SK-N-SH (cell line): ENCODE measurements around the gene WWC2. TPM values are rescaled to one million over a fixed set of nuclear protein-coding genes. Genes with fewer than 3 reads are reported as not detected.

Source experiments
- CTCF ChIA-PET: fragments of 300-600, 350-600 bp; formaldehyde crosslinking; extraction: SDS; loops from one replicate; lab custom pipeline; 2021; lab: Yijun Ruan, JAX
- POLR2A ChIA-PET: fragments of 350-600 bp; sonication (Branson Sonifier 250); formaldehyde crosslinking; extraction: SDS; loops from one replicate; lab custom pipeline; 2020; ENCODE audit warnings: antibody characterized with exemption, inconsistent platforms; lab: Yijun Ruan, JAX
- DNase-seq: peaks from one replicate; pipeline ENCODE4 v3.0.0; 2012
- H2AFZ ChIP-seq: fragments of 200-600 bp; sonication (generic); 2 replicates; pipeline ENCODE4 v1.8.1; 2016; ENCODE audit warnings: antibody characterized with exemption, mild to moderate bottlenecking, low read depth
- H3F3A ChIP-seq: fragments of 200-600 bp; sonication (generic); replicated peaks from 2 replicates; pipeline ENCODE3; 2016; ENCODE audit warnings: antibody characterized with exemption, mild to moderate bottlenecking; ENCODE audit not compliant: insufficient read depth
- H3K27ac ChIP-seq, 2 experiments: fragments of 200-500 bp in 1 of 2; fragments of 200-600 bp in 1 of 2; sonication (Bioruptor generic) in 1 of 2; sonication (generic), shearing (Covaris generic) in 1 of 2; 2 replicates each; pipeline versions ENCODE4 v1.5.1 to v1.6.1; 2014 to 2016; ENCODE audit warnings: low read depth in 2 of 2, inconsistent platforms in 1 of 2, low read length in 1 of 2, mild to moderate bottlenecking in 1 of 2, mixed read lengths in 1 of 2
- H3K27me3 ChIP-seq: fragments of 200-600 bp; sonication (generic), shearing (Covaris generic); 2 replicates; pipeline ENCODE4 v1.6.1; 2016; ENCODE audit warnings: mixed run types; ENCODE audit not compliant: insufficient read depth
- H3K36me3 ChIP-seq, 2 experiments: fragments of 200-500 bp in 1 of 2; fragments of 200-600 bp in 1 of 2; sonication (Bioruptor generic) in 1 of 2; sonication (generic) in 1 of 2; replicated peaks in 1 of 2; 2 replicates each; pipeline versions ENCODE3 to v1.5.1; 2014 to 2016; ENCODE audit warnings: low read length in 1 of 2, mild to moderate bottlenecking in 1 of 2; ENCODE audit not compliant: insufficient read depth in 2 of 2, control insufficient read depth in 1 of 2
- H3K4me1 ChIP-seq, 2 experiments: fragments of 200-500 bp in 1 of 2; fragments of 200-600 bp in 1 of 2; sonication (Bioruptor generic) in 1 of 2; sonication (generic), shearing (Covaris generic) in 1 of 2; 2 replicates each; pipeline versions ENCODE4 v1.5.1 to v1.6.1; 2014 to 2016; ENCODE audit warnings: low read depth in 1 of 2, low read length in 1 of 2, mixed run types in 1 of 2; ENCODE audit not compliant: insufficient read depth in 2 of 2, control insufficient read depth in 1 of 2
- H3K4me2 ChIP-seq: fragments of 200-600 bp; sonication (generic), shearing (Covaris generic); 2 replicates; pipeline ENCODE4 v1.6.1; 2017; ENCODE audit warnings: mixed run types
- H3K4me3 ChIP-seq, 2 experiments: fragments of 200-500 bp in 1 of 2; fragments of 200-600 bp in 1 of 2; sonication (Bioruptor generic) in 1 of 2; sonication (generic), shearing (Covaris generic) in 1 of 2; 2 replicates each; pipeline versions ENCODE4 v1.5.1 to v1.8.1; 2014 to 2016; ENCODE audit warnings: low read depth in 2 of 2, inconsistent platforms in 1 of 2, low read length in 1 of 2, mild to moderate bottlenecking in 1 of 2, mixed read lengths in 1 of 2, moderate library complexity in 1 of 2
- H3K79me2 ChIP-seq: fragments of 200-600 bp; sonication (generic); 2 replicates; pipeline ENCODE4 v1.8.1; 2017; ENCODE audit warnings: mild to moderate bottlenecking; ENCODE audit not compliant: insufficient read depth
- H3K9ac ChIP-seq: fragments of 200-600 bp; sonication (generic); 2 replicates; pipeline ENCODE4 v1.6.1; 2017; ENCODE audit warnings: mixed run types
- H3K9me2 ChIP-seq: fragments of 200-600 bp; sonication (generic); 2 replicates; pipeline ENCODE4 v1.6.1; 2017; ENCODE audit warnings: mixed run types
- H3K9me3 ChIP-seq: fragments of 200-600 bp; sonication (generic); 2 replicates; pipeline ENCODE4 v1.6.1; 2017; ENCODE audit warnings: mixed run types, mild to moderate bottlenecking, moderate library complexity
- H4K20me1 ChIP-seq: fragments of 200-600 bp; sonication (generic); 2 replicates; pipeline ENCODE4 v1.6.1; 2017; ENCODE audit warnings: mild to moderate bottlenecking, mixed run types; ENCODE audit not compliant: insufficient read depth
- EP300 ChIP-seq, 2 experiments: IDR thresholded peaks; 2 replicates each; pipeline versions ENCODE4 v1.4.0 to v1.6.1; 2012; ENCODE audit warnings: borderline replicate concordance in 1 of 2, low read depth in 1 of 2, low read length in 1 of 2
- FOXJ3 ChIP-seq: sonication (generic); formaldehyde crosslinking; IDR thresholded peaks from 2 replicates; pipeline ENCODE4 v1.5.1; 2020; ENCODE audit warnings: mild to moderate bottlenecking, missing genetic modification reagents
- FOXM1 ChIP-seq: IDR thresholded peaks from 2 replicates; pipeline ENCODE4 v1.4.0; 2012; ENCODE audit warnings: low read depth, mild to moderate bottlenecking
- GABPA ChIP-seq: IDR thresholded peaks from 2 replicates; pipeline ENCODE4 v1.4.0; 2012; ENCODE audit warnings: low read depth, mild to moderate bottlenecking
- GATA2 ChIP-seq: sonication (generic); formaldehyde crosslinking; IDR thresholded peaks from 2 replicates; pipeline ENCODE4 v1.5.0; 2020; ENCODE audit warnings: mild to moderate bottlenecking, missing genetic modification reagents
- NRF1 ChIP-seq: IDR thresholded peaks from 2 replicates; pipeline ENCODE4 v1.6.1; 2012; ENCODE audit warnings: low read depth, mild to moderate bottlenecking, low read length
- RAD21 ChIP-seq: IDR thresholded peaks from 2 replicates; pipeline ENCODE4 v1.6.1; 2012; ENCODE audit warnings: mild to moderate bottlenecking, low read length
- RCOR1 ChIP-seq: fragments of 150-350 bp; IDR thresholded peaks from 2 replicates; pipeline ENCODE4 v1.6.1; 2017; ENCODE audit warnings: antibody characterized with exemption, low read length
- RFX5 ChIP-seq: IDR thresholded peaks from 2 replicates; pipeline ENCODE4 v1.6.1; 2012; ENCODE audit warnings: mild to moderate bottlenecking, improper control_type of control experiment, low read length
- TEAD4 ChIP-seq: IDR thresholded peaks from 2 replicates; pipeline ENCODE4 v1.4.0; 2012; ENCODE audit warnings: mild to moderate bottlenecking, borderline replicate concordance; ENCODE audit not compliant: insufficient read depth
- WGBS: methylation state at CpG from one replicate; pipeline ENCODE4 v1.1.6; 2017; ENCODE audit warnings: low lambda C conversion rate; 5-methylcytosine and 5-hydroxymethylcytosine counted together
- polyA plus RNA-seq, 3 experiments: library from polyadenylated mRNA; depleted of rRNA; stranded (reverse); fragments of >200 nt; gene quantifications; 2 replicates each; pipeline ENCODE4 v1.2.3, GENCODE V29; 2012
- TF ChIP-seq, protein P1 (sequence below): IDR thresholded peaks from 2 replicates; pipeline ENCODE4 v1.4.0; 2012; ENCODE audit warnings: low read depth, borderline replicate concordance
- TF ChIP-seq, protein P2 (sequence below): IDR thresholded peaks from 2 replicates; pipeline ENCODE4 v1.4.0; 2012; ENCODE audit warnings: low read depth, borderline replicate concordance
- TF ChIP-seq, protein P3 (sequence below): fragments of 150-350 bp; IDR thresholded peaks from 2 replicates; pipeline ENCODE4 v1.6.1; 2017; ENCODE audit warnings: antibody characterized with exemption, low read length, low read depth, borderline replicate concordance
- TF ChIP-seq, protein P4 (sequence below): IDR thresholded peaks from 2 replicates; pipeline ENCODE4; 2012
- TF ChIP-seq, protein P5 (sequence below): IDR thresholded peaks from 2 replicates; pipeline ENCODE4 v1.6.1; 2012; ENCODE audit warnings: mild to moderate bottlenecking, low read depth, low read length, moderate library complexity

Gene WWC2
- polyA plus RNA-seq, 1 of the 3 experiments (the other 2 are of a cell fraction): 18.4 TPM

DNA sequence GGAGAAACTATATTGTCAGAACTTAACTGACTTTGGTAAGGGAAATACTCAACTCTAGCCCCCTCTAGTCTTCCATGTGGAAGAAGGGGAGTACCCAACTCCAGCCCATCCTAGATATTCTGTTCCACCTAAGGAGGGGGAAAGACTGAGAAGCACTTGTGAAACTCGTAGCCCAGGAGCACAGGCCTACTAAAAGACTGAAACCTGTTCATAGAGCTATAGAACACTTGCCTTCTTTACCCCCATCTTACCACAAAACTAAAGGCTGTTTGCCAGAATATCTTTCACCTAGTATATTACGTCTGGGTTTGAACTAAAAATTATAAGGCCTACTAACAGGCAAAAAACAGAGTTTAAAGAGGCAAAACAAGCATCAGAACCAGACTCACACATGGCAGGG, 205.5 kb downstream of the WWC2 start:
- TF ChIP-seq, protein P1, sequence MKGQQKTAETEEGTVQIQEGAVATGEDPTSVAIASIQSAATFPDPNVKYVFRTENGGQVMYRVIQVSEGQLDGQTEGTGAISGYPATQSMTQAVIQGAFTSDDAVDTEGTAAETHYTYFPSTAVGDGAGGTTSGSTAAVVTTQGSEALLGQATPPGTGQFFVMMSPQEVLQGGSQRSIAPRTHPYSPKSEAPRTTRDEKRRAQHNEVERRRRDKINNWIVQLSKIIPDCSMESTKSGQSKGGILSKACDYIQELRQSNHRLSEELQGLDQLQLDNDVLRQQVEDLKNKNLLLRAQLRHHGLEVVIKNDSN: no peak
- TF ChIP-seq, protein P2, sequence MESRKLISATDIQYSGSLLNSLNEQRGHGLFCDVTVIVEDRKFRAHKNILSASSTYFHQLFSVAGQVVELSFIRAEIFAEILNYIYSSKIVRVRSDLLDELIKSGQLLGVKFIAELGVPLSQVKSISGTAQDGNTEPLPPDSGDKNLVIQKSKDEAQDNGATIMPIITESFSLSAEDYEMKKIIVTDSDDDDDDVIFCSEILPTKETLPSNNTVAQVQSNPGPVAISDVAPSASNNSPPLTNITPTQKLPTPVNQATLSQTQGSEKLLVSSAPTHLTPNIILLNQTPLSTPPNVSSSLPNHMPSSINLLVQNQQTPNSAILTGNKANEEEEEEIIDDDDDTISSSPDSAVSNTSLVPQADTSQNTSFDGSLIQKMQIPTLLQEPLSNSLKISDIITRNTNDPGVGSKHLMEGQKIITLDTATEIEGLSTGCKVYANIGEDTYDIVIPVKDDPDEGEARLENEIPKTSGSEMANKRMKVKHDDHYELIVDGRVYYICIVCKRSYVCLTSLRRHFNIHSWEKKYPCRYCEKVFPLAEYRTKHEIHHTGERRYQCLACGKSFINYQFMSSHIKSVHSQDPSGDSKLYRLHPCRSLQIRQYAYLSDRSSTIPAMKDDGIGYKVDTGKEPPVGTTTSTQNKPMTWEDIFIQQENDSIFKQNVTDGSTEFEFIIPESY: no peak
- TF ChIP-seq RCOR1 (no peak), TEAD4 (no peak), NRF1 (no peak)
- TF ChIP-seq, protein P3, sequence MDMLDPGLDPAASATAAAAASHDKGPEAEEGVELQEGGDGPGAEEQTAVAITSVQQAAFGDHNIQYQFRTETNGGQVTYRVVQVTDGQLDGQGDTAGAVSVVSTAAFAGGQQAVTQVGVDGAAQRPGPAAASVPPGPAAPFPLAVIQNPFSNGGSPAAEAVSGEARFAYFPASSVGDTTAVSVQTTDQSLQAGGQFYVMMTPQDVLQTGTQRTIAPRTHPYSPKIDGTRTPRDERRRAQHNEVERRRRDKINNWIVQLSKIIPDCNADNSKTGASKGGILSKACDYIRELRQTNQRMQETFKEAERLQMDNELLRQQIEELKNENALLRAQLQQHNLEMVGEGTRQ: no peak
- 95% methylated on average over 2 of the region's 2 CpGs for WGBS
- CTCF ChIA-PET: no interaction called here

DNA sequence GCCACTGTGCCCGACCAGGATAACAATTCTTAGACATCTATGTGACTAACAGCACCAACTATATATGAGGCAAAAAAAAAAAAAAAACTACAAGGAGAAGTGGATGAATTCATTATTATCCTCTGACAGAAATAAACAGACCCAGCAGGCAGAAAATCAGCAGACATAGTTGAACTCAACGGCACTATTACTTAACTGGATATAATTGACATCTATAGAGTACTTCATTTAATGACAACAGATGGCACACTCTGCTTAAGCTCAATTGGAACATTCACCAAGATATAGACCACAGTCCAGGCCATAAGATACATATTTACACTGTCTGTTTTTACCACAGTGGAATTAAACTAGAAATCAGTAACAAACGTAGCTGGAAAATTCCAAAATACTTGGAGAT, 207.8 kb downstream of the WWC2 start:
- POLR2A ChIA-PET: no interaction called here

More for the DNA sequence above, 205.5 kb downstream of the WWC2 start:
- Histone ChIP-seq H3K27ac (no peak overlapping the region), H4K20me1 (no peaks in the 10 kb centered on the region), H3K4me2 (no peak overlapping the region), H2AFZ (no peak overlapping the region), H3K9ac (no peak overlapping the region), H3K4me3 (no peak overlapping the region), H3K36me3 (peaks cover 3 to 42% of the 10 kb centered on the region in 2 experiments), H3K4me1 (no peaks in the 10 kb centered on the region; a peak in 1 of 4 replicates), H3K27me3 (no peaks in the 10 kb centered on the region), H3K79me2 (no peaks in the 10 kb centered on the region), H3K9me3 (no peaks in the 10 kb centered on the region), H3K9me2 (no peaks in the 10 kb centered on the region), H3F3A (no peaks in the 10 kb centered on the region)
- DNase-seq: no peak
- POLR2A ChIA-PET: no interaction called here

More for the DNA sequence above, 207.8 kb downstream of the WWC2 start:
- H3K4me1 ChIP-seq: no peaks in the 10 kb centered on the region; a peak in 1 of 4 replicates
- H3K9ac ChIP-seq: no peak overlapping the region
- WGBS: 78% methylated on average over 3 of the region's 3 CpGs
- H3F3A ChIP-seq: no peaks in the 10 kb centered on the region
- TF ChIP-seq GABPA: no peak
- TF ChIP-seq FOXM1: no peak
- no peak for TF ChIP-seq RFX5
- no peak for TF ChIP-seq GATA2 (CRISPR knock-in tag)
- no peak for TF ChIP-seq EP300 (IDR thresholded peaks at IDR 0.05; ENCODE audit: borderline replicate concordance in 1 of 2, low read depth in 1 of 2, low read length in 1 of 2)
- TF ChIP-seq, protein P4, sequence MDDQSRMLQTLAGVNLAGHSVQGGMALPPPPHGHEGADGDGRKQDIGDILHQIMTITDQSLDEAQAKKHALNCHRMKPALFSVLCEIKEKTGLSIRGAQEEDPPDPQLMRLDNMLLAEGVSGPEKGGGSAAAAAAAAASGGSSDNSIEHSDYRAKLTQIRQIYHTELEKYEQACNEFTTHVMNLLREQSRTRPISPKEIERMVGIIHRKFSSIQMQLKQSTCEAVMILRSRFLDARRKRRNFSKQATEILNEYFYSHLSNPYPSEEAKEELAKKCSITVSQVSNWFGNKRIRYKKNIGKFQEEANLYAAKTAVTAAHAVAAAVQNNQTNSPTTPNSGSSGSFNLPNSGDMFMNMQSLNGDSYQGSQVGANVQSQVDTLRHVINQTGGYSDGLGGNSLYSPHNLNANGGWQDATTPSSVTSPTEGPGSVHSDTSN: no peak
- no peak for TF ChIP-seq RAD21
- TF ChIP-seq, protein P5, sequence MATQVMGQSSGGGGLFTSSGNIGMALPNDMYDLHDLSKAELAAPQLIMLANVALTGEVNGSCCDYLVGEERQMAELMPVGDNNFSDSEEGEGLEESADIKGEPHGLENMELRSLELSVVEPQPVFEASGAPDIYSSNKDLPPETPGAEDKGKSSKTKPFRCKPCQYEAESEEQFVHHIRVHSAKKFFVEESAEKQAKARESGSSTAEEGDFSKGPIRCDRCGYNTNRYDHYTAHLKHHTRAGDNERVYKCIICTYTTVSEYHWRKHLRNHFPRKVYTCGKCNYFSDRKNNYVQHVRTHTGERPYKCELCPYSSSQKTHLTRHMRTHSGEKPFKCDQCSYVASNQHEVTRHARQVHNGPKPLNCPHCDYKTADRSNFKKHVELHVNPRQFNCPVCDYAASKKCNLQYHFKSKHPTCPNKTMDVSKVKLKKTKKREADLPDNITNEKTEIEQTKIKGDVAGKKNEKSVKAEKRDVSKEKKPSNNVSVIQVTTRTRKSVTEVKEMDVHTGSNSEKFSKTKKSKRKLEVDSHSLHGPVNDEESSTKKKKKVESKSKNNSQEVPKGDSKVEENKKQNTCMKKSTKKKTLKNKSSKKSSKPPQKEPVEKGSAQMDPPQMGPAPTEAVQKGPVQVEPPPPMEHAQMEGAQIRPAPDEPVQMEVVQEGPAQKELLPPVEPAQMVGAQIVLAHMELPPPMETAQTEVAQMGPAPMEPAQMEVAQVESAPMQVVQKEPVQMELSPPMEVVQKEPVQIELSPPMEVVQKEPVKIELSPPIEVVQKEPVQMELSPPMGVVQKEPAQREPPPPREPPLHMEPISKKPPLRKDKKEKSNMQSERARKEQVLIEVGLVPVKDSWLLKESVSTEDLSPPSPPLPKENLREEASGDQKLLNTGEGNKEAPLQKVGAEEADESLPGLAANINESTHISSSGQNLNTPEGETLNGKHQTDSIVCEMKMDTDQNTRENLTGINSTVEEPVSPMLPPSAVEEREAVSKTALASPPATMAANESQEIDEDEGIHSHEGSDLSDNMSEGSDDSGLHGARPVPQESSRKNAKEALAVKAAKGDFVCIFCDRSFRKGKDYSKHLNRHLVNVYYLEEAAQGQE: no peak
- TF ChIP-seq, protein P2: no peak
- TF ChIP-seq FOXJ3 (CRISPR knock-in tag): no peak
- no peaks in the 10 kb centered on the region for H4K20me1 ChIP-seq
- peaks cover 3 to 37% of the 10 kb centered on the region in 2 experiments for H3K36me3 ChIP-seq
- H3K9me2 ChIP-seq: no peaks in the 10 kb centered on the region
- CTCF ChIA-PET: interaction anchor here (1.6 kb wide), 1 partner anchor 233 kb away, joined by 3 read pairs; no protein-coding TSS in a partner anchor
- no peak overlapping the region for H2AFZ ChIP-seq
- DNase-seq: no peak
- no peak overlapping the region for H3K4me2 ChIP-seq
- no peaks in the 10 kb centered on the region for H3K27me3 ChIP-seq
- H3K9me3 ChIP-seq: no peaks in the 10 kb centered on the region
- H3K79me2 ChIP-seq: no peaks in the 10 kb centered on the region
- H3K4me3 ChIP-seq: no peak overlapping the region
- H3K27ac ChIP-seq: no peak overlapping the region
